ENCODE measurements around the gene OTX2. TPM values are rescaled to one million over a fixed set of nuclear protein-coding genes. Genes with fewer than 3 reads are reported as not detected.

Gene OTX2
- total and polyA plus RNA-seq, 2 donors (not counting 1 experiment from before 2014, with no cell fraction given): not detected

DNA sequence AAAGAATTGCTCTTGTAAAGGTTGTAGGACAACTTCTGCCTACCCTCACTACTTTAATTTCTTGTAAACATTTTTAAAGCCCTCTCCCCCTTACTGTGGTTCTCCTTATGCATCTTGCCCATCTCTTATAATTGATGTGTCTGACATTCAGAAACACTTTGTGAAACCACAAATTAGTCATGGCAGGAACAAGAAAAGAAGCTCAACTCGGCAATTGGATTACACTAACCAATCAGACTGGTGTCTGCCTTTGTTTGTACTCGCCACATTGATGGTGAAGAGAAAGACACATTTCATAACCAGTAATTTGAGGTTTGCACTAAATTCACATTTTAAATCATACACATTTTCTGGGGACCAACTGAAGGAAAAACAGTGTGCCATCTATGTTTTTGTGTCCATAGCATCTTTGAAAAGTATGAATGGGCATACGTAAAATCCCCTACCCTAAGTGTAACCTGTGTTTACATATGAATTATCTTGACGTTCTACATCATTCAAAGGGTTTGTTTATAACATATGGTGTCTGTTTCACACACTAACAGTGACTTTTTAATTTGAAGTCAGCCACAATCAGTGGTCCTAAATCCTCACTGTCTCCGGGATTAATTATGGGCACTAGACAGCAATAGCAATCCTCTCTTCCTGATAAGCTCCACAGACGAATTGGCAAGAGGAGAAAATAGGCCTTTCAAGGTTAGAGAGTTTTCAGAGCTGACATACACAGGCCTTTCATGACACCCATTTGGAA lies 49.9 kb downstream of the OTX2 start:
- DNase-seq (ENCODE audit: low read depth in 2 of 2): no peak
- TF ChIP-seq EZH2 (IDR thresholded peaks at IDR 0.05; ENCODE audit: low read length, missing control alignments): no peak
- TF ChIP-seq, protein P1, sequence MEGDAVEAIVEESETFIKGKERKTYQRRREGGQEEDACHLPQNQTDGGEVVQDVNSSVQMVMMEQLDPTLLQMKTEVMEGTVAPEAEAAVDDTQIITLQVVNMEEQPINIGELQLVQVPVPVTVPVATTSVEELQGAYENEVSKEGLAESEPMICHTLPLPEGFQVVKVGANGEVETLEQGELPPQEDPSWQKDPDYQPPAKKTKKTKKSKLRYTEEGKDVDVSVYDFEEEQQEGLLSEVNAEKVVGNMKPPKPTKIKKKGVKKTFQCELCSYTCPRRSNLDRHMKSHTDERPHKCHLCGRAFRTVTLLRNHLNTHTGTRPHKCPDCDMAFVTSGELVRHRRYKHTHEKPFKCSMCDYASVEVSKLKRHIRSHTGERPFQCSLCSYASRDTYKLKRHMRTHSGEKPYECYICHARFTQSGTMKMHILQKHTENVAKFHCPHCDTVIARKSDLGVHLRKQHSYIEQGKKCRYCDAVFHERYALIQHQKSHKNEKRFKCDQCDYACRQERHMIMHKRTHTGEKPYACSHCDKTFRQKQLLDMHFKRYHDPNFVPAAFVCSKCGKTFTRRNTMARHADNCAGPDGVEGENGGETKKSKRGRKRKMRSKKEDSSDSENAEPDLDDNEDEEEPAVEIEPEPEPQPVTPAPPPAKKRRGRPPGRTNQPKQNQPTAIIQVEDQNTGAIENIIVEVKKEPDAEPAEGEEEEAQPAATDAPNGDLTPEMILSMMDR (conservative IDR thresholded peaks at IDR 0.05 in 1 of 2, IDR thresholded peaks at IDR 0.05 in 1 of 2; ENCODE audit: low read depth in 1 of 2, low read length in 2 of 2): no peak
- H3K9ac ChIP-seq (ENCODE audit: insufficient read depth, low read length): no peak overlapping the region
- H3K9me3 ChIP-seq (ENCODE audit: control insufficient read depth, insufficient read depth, low read depth, low read length): no peaks in the 10 kb centered on the region
- H3K27me3 ChIP-seq (ENCODE audit: control insufficient read depth, insufficient read depth, low read length): no peaks in the 10 kb centered on the region
- H3K4me2 ChIP-seq (ENCODE audit: extremely low read depth, insufficient read depth, low read length): no peak overlapping the region
- no peaks in the 10 kb centered on the region for H4K20me1 ChIP-seq (ENCODE audit: control insufficient read depth, extremely low read depth, insufficient read depth, low read length)
- H3K27ac ChIP-seq (ENCODE audit: insufficient read depth, low read length): no peak overlapping the region
- no peak overlapping the region for H3K4me3 ChIP-seq (replicated peaks in 1 of 4; ENCODE audit: control extremely low read depth in 1 of 4, insufficient read depth in 1 of 4, low read depth in 3 of 4, low read length in 4 of 4)
- H2AFZ ChIP-seq (ENCODE audit: low read length): no peak overlapping the region
- no peaks in the 10 kb centered on the region for H3K4me1 ChIP-seq (ENCODE audit: control insufficient read depth, extremely low read depth, insufficient read depth, low read length)
- no peaks in the 10 kb centered on the region for H3K36me3 ChIP-seq (ENCODE audit: control insufficient read depth, insufficient read depth, low read length)
- no peaks in the 10 kb centered on the region for H3K79me2 ChIP-seq (ENCODE audit: control insufficient read depth, insufficient read depth, low read length)

DNA sequence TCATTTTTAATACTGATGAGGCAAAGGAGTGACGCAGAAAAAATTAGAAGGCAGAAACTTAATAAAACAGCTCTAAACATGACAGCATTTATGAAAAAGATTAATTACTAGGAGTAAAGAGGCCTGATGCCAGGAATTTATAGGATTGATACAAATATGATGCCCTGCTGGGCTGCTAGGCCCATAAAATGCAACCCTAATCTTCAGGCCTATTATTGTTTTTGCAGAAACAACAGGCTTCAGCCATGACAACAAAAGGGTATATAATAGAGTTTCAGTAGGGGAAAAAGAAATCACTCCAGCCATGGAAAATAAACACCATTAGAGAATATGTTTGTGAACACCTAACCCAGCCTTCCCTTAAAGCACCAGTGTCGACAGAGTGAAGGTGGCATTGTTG lies 50.6 kb downstream of the OTX2 start:
- Histone ChIP-seq H3K4me1 (ENCODE audit: control insufficient read depth, extremely low read depth, insufficient read depth, low read length) (no peaks in the 10 kb centered on the region), H3K27me3 (ENCODE audit: control insufficient read depth, insufficient read depth, low read length) (no peaks in the 10 kb centered on the region), H3K4me2 (ENCODE audit: extremely low read depth, insufficient read depth, low read length) (no peak overlapping the region), H2AFZ (ENCODE audit: low read length) (no peak overlapping the region), H3K27ac (ENCODE audit: insufficient read depth, low read length) (no peak overlapping the region), H3K9me3 (ENCODE audit: control insufficient read depth, insufficient read depth, low read depth, low read length) (no peaks in the 10 kb centered on the region), H3K79me2 (ENCODE audit: control insufficient read depth, insufficient read depth, low read length) (no peaks in the 10 kb centered on the region), H3K4me3 (replicated peaks in 1 of 4; ENCODE audit: control extremely low read depth in 1 of 4, insufficient read depth in 1 of 4, low read depth in 3 of 4, low read length in 4 of 4) (no peak overlapping the region), H3K36me3 (ENCODE audit: control insufficient read depth, insufficient read depth, low read length) (no peaks in the 10 kb centered on the region), H3K9ac (ENCODE audit: insufficient read depth, low read length) (no peak overlapping the region), H4K20me1 (ENCODE audit: control insufficient read depth, extremely low read depth, insufficient read depth, low read length) (no peaks in the 10 kb centered on the region)
- no peak for TF ChIP-seq EZH2 (IDR thresholded peaks at IDR 0.05; ENCODE audit: low read length, missing control alignments)
- TF ChIP-seq, protein P1 (conservative IDR thresholded peaks at IDR 0.05 in 1 of 2, IDR thresholded peaks at IDR 0.05 in 1 of 2; ENCODE audit: low read depth in 1 of 2, low read length in 2 of 2): no peak
- no peak for DNase-seq (ENCODE audit: low read depth in 2 of 2)

DNA sequence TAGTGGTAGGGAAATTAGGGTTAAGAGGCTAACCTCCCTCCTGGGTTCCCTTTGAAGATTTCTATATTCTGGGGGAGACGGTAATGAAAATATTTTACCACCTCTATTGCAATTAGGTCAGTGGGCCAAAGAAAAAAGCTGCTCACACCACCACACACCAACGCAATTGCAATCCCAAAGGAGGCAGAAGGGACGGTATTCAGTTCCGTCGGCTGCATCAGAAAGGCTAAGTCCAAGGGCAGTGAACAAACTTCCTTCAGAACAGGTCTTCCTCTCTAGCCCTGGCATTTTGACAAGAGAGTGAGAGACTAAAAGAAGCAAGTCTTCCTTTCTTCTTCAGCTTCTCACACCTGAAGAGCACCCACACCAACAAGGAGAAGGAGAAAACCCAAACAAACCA lies 51.2 kb downstream of the OTX2 start:
- H3K9ac ChIP-seq (ENCODE audit: insufficient read depth, low read length): no peak overlapping the region
- no peak overlapping the region for H3K27ac ChIP-seq (ENCODE audit: insufficient read depth, low read length)
- no peaks in the 10 kb centered on the region for H3K27me3 ChIP-seq (ENCODE audit: control insufficient read depth, insufficient read depth, low read length)
- no peaks in the 10 kb centered on the region for H3K36me3 ChIP-seq (ENCODE audit: control insufficient read depth, insufficient read depth, low read length)
- H3K79me2 ChIP-seq (ENCODE audit: control insufficient read depth, insufficient read depth, low read length): no peaks in the 10 kb centered on the region
- no peaks in the 10 kb centered on the region for H3K9me3 ChIP-seq (ENCODE audit: control insufficient read depth, insufficient read depth, low read depth, low read length)
- H3K4me1 ChIP-seq (ENCODE audit: control insufficient read depth, extremely low read depth, insufficient read depth, low read length): no peaks in the 10 kb centered on the region
- no peaks in the 10 kb centered on the region for H4K20me1 ChIP-seq (ENCODE audit: control insufficient read depth, extremely low read depth, insufficient read depth, low read length)
- no peak overlapping the region for H2AFZ ChIP-seq (ENCODE audit: low read length)
- no peak for TF ChIP-seq EZH2 (IDR thresholded peaks at IDR 0.05; ENCODE audit: low read length, missing control alignments)
- TF ChIP-seq, protein P1 (conservative IDR thresholded peaks at IDR 0.05 in 1 of 2, IDR thresholded peaks at IDR 0.05 in 1 of 2; ENCODE audit: low read depth in 1 of 2, low read length in 2 of 2): no peak
- no peak overlapping the region for H3K4me2 ChIP-seq (ENCODE audit: extremely low read depth, insufficient read depth, low read length)
- no peak overlapping the region for H3K4me3 ChIP-seq (replicated peaks in 1 of 4; ENCODE audit: control extremely low read depth in 1 of 4, insufficient read depth in 1 of 4, low read depth in 3 of 4, low read length in 4 of 4)
- no peak for DNase-seq (ENCODE audit: low read depth in 2 of 2)
